BLaER1 (cell line): ENCODE data around the gene ADGRG6.

Experiments
- H3K27ac ChIP-seq: shearing (Covaris generic); formaldehyde crosslinking; 2 replicates; pipeline ENCODE4 v1.8.1; 2022
- H3K27me3 ChIP-seq: shearing (Covaris generic); formaldehyde crosslinking; 2 replicates; pipeline ENCODE4 v1.8.1; 2022
- H3K36me3 ChIP-seq: shearing (Covaris generic); formaldehyde crosslinking; 2 replicates; pipeline ENCODE4 v1.8.1; 2022
- H3K4me1 ChIP-seq: shearing (Covaris generic); formaldehyde crosslinking; 2 replicates; pipeline ENCODE4 v1.8.1; 2022
- H3K4me2 ChIP-seq: shearing (Covaris generic); formaldehyde crosslinking; 2 replicates; pipeline ENCODE4 v1.8.1; 2022
- H3K4me3 ChIP-seq: shearing (Covaris generic); formaldehyde crosslinking; 2 replicates; pipeline ENCODE4 v1.8.1; 2022
- H3K9ac ChIP-seq: shearing (Covaris generic); formaldehyde crosslinking; 2 replicates; pipeline ENCODE4 v1.8.1; 2022
- H3K9me3 ChIP-seq: shearing (Covaris generic); formaldehyde crosslinking; 2 replicates; pipeline ENCODE4 v1.8.1; 2022
- H4K20me1 ChIP-seq: shearing (Covaris generic); formaldehyde crosslinking; 2 replicates; pipeline ENCODE4 v1.8.1; 2022
- Cebpa-rat ChIP-seq: shearing (Covaris generic); IDR thresholded peaks from 2 replicates; pipeline ENCODE4 v1.8.1; 2022

Gene ADGRG6

DNA sequence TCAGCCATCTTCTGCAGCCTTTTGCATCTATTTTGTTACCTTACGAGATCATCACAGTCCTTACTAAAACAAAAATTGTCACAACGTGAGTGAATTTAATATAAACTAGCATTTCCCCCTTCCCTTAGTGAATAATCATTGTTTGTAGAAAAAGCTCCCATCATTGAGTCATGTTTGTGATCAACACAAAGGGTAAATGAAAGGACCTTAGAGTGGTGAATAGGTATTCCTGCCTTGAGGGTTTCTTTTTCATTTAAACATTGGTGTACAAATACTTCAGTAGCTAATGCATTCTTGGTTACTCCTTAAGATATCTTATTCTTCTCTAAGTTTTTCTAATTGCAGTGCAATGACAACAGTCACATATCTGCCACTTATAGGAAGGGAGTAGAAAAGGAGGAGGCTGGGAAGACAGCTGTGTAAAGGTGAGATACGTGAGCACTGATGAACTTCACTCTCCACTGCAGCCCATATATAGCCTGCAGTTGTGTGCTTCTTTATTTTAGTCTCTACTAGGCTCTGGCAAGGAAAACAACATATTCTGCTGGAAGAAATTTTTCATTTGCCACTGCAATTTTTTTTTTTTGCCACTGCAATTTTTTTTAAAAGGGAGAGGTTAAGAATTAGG, 27.8 kb downstream of the ADGRG6 start:
- Histone ChIP-seq H3K4me3 (no peak overlapping the region), H4K20me1 (no peaks in the 10 kb centered on the region), H3K4me1 (no peaks in the 10 kb centered on the region), H3K9me3 (no peaks in the 10 kb centered on the region), H3K9ac (no peak overlapping the region), H3K36me3 (no peaks in the 10 kb centered on the region), H3K27ac (no peak overlapping the region), H3K27me3 (no peaks in the 10 kb centered on the region), H3K4me2 (no peak overlapping the region)
- TF ChIP-seq Cebpa-rat: no peak

DNA sequence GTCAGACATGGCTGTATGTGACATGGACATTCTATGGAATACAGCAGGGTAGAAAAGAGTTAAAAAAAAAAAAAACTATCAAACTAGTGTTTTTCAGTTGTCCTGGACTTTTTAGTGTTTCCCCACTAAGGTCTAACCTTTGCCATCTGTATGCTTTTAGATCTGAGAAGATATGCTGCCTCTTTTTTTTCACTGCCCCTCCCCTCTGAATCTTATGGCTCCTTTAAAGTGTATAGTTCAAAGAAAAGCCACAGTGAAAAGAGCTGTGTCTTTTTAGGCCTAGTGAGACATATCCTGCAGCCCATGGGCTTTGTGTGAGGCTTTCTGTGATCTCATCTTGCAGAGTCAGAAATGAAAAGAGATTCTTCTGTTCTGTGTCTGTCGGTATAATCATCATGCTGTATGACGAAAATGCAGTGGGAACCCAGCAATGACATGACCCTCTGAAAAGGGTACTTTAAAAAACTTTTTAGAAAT, 29.3 kb downstream of the ADGRG6 start:
- H3K9ac ChIP-seq: no peak overlapping the region
- no peaks in the 10 kb centered on the region for H4K20me1 ChIP-seq
- TF ChIP-seq Cebpa-rat: no peak
- no peak overlapping the region for H3K4me2 ChIP-seq
- H3K4me1 ChIP-seq: no peaks in the 10 kb centered on the region
- no peak overlapping the region for H3K4me3 ChIP-seq
- H3K9me3 ChIP-seq: no peaks in the 10 kb centered on the region
- H3K27me3 ChIP-seq: no peaks in the 10 kb centered on the region
- H3K36me3 ChIP-seq: no peaks in the 10 kb centered on the region
- H3K27ac ChIP-seq: no peak overlapping the region

GRCh38 chr6:142331601-142332000, 29.8 kb downstream of the ADGRG6 start:
- no peak overlapping the region for H3K4me3 ChIP-seq
- TF ChIP-seq Cebpa-rat: no peak
- no peaks in the 10 kb centered on the region for H4K20me1 ChIP-seq

GRCh38 chr6:142332393-142333098, 30.7 kb downstream of the ADGRG6 start:
- no peaks in the 10 kb centered on the region for H3K9me3 ChIP-seq
- no peak for TF ChIP-seq Cebpa-rat
- H3K9ac ChIP-seq: no peak overlapping the region
- H3K27me3 ChIP-seq: no peaks in the 10 kb centered on the region
- no peaks in the 10 kb centered on the region for H3K4me1 ChIP-seq
- no peaks in the 10 kb centered on the region for H4K20me1 ChIP-seq
- no peak overlapping the region for H3K27ac ChIP-seq
- no peak overlapping the region for H3K4me2 ChIP-seq
- no peak overlapping the region for H3K4me3 ChIP-seq
- H3K36me3 ChIP-seq: no peaks in the 10 kb centered on the region

More at GRCh38 chr6:142331601-142332000, 29.8 kb downstream of the ADGRG6 start:
- H3K9me3 ChIP-seq: no peaks in the 10 kb centered on the region
- H3K9ac ChIP-seq: no peak overlapping the region
- H3K4me1 ChIP-seq: no peaks in the 10 kb centered on the region
- no peak overlapping the region for H3K4me2 ChIP-seq
- H3K36me3 ChIP-seq: no peaks in the 10 kb centered on the region
- no peaks in the 10 kb centered on the region for H3K27me3 ChIP-seq
- no peak overlapping the region for H3K27ac ChIP-seq

DNA sequence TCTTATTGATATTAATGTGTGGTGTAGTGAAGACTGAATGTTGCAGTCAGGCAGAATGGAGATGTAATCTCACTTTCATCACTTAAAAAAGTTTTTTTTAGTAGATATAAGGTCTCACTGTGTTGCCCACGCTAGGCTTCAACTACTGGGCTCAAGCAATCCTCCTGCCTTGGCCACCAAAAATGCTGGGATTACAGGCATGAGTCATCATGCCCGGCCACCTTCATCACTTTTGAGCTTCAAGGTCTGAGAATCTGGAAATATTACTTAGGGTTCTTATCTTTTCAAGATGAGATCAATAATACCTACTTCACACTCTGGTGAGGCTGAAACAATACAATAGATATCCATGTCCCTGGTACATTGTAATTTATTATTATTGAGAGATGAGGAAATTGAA, 31.6 kb downstream of the ADGRG6 start:
- no peaks in the 10 kb centered on the region for H3K9me3 ChIP-seq
- no peak overlapping the region for H3K27ac ChIP-seq
- no peaks in the 10 kb centered on the region for H3K4me1 ChIP-seq
- no peak for TF ChIP-seq Cebpa-rat
- no peak overlapping the region for H3K4me2 ChIP-seq
- H3K36me3 ChIP-seq: no peaks in the 10 kb centered on the region
- H4K20me1 ChIP-seq: no peaks in the 10 kb centered on the region
- H3K27me3 ChIP-seq: no peaks in the 10 kb centered on the region
- no peak overlapping the region for H3K4me3 ChIP-seq
- H3K9ac ChIP-seq: no peak overlapping the region

GRCh38 chr6:142334294-142334693, 32.5 kb downstream of the ADGRG6 start:
- H3K27ac ChIP-seq: no peak overlapping the region
- no peaks in the 10 kb centered on the region for H3K36me3 ChIP-seq
- no peaks in the 10 kb centered on the region for H3K9me3 ChIP-seq
- no peaks in the 10 kb centered on the region for H4K20me1 ChIP-seq
- no peak for TF ChIP-seq Cebpa-rat
- H3K27me3 ChIP-seq: no peaks in the 10 kb centered on the region
- no peak overlapping the region for H3K4me3 ChIP-seq
- no peak overlapping the region for H3K9ac ChIP-seq
- H3K4me1 ChIP-seq: no peaks in the 10 kb centered on the region
- H3K4me2 ChIP-seq: no peak overlapping the region

- H3K4me3 ChIP-seq: no peak overlapping the region
- H4K20me1 ChIP-seq: no peaks in the 10 kb centered on the region
- no peaks in the 10 kb centered on the region for H3K27me3 ChIP-seq
- no peak overlapping the region for H3K9ac ChIP-seq
- H3K9me3 ChIP-seq: no peaks in the 10 kb centered on the region
- H3K4me2 ChIP-seq: no peak overlapping the region
- no peak for TF ChIP-seq Cebpa-rat
- H3K27ac ChIP-seq: no peak overlapping the region
- no peaks in the 10 kb centered on the region for H3K36me3 ChIP-seq
- H3K4me1 ChIP-seq: no peaks in the 10 kb centered on the region
These were observed 33.6 kb downstream of the ADGRG6 start for GRCh38 chr6:142335415-142335814.

DNA sequence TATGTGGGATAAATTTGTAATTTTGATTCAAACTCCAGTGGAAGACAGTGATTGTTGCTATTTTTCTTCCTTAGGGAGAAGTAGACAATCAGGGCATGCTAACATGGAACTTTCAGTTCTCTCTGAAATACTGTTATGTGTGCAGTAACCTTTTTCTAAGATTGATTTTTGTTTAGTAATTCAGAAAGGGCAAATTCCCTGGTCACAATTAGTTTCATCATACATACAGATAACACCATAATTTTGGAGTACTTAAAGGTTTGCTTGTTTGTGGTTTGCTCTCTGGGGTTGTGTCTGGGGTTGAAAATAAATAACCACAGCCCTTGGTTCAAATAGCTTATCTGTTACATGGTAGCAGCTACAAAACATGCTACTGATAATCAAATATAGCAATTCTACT, 34.4 kb downstream of the ADGRG6 start:
- TF ChIP-seq Cebpa-rat: no peak

DNA sequence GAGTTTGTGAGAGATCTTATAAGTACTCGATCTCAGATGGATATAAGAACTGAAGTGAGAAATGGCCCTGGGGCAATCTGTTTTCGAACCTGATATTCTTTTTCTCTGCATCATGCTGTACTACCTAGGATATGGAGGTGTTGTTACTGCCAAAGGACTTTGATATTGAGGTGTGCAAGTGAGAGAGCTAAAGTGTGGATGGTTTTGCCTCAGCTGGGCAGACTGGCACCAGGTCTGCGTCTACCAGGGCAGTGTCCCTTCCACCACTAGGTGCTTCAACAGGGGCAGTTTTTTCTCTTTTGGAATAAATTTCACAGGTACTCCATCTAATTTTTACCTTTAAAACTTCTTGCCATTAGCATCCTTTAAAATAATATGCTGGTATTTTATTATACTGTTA, 35.0 kb downstream of the ADGRG6 start:
- no peaks in the 10 kb centered on the region for H3K27me3 ChIP-seq
- H4K20me1 ChIP-seq: no peaks in the 10 kb centered on the region
- H3K9me3 ChIP-seq: no peaks in the 10 kb centered on the region
- H3K9ac ChIP-seq: no peak overlapping the region
- H3K4me2 ChIP-seq: no peak overlapping the region
- H3K4me3 ChIP-seq: no peak overlapping the region
- H3K4me1 ChIP-seq: no peaks in the 10 kb centered on the region
- no peak for TF ChIP-seq Cebpa-rat
- H3K27ac ChIP-seq: no peak overlapping the region
- no peaks in the 10 kb centered on the region for H3K36me3 ChIP-seq

More for the DNA sequence above, 34.4 kb downstream of the ADGRG6 start:
- Histone ChIP-seq H3K27me3 (no peaks in the 10 kb centered on the region), H3K27ac (no peak overlapping the region), H3K9me3 (no peaks in the 10 kb centered on the region), H3K4me3 (no peak overlapping the region), H3K4me1 (no peaks in the 10 kb centered on the region), H3K9ac (no peak overlapping the region), H4K20me1 (no peaks in the 10 kb centered on the region), H3K4me2 (no peak overlapping the region), H3K36me3 (no peaks in the 10 kb centered on the region)

GRCh38 chr6:142339113-142339512, 37.3 kb downstream of the ADGRG6 start:
- no peaks in the 10 kb centered on the region for H3K4me1 ChIP-seq
- TF ChIP-seq Cebpa-rat: no peak
- no peaks in the 10 kb centered on the region for H4K20me1 ChIP-seq
- H3K36me3 ChIP-seq: no peaks in the 10 kb centered on the region
- H3K9me3 ChIP-seq: no peaks in the 10 kb centered on the region
- H3K9ac ChIP-seq: no peak overlapping the region
- H3K4me2 ChIP-seq: no peak overlapping the region
- H3K27me3 ChIP-seq: no peaks in the 10 kb centered on the region
- no peak overlapping the region for H3K27ac ChIP-seq
- H3K4me3 ChIP-seq: no peak overlapping the region
